Measurements from ENCODE around the gene PREX1.

Gene PREX1

DNA sequence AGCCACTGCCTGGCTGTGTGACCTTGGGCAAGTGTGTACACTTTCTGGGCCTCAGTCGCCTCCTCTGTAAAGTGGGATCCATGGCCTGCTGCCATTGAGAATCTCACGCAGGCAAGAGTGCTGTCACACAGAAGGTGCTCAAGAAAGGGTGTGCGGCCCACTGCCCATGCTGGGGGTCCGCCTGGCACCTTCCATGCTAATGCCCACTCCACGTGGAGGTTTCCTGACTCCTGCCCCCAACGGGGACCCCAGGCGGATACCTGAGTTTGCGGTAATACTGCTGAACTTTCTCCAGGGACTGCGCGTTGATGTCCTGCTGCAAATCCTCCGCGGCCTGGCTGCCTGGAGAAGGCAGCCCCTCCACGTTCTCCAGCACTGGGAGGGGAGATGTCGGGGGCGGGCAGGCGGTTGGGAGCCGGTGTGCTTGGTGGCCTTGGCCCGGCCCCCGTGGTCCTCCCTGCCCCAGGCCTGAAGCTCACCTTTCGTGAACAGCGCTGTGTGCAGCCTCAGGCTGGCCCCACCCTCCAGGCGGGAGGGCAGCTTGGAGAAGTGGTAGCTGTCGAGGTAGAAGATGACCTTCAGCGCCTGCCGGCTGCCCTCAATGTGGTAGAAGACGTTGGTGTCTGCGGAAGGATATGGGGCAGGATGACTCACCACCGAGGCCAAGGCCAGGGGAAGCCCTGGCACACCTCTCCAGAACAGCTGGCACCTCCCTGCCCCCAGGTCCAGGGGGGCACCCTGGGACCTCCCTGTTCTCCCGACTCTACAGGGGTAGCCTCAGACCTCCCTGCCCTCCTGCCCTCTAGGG lies 195.6 kb downstream of the PREX1 start:
- DNase-seq = no peak

DNA sequence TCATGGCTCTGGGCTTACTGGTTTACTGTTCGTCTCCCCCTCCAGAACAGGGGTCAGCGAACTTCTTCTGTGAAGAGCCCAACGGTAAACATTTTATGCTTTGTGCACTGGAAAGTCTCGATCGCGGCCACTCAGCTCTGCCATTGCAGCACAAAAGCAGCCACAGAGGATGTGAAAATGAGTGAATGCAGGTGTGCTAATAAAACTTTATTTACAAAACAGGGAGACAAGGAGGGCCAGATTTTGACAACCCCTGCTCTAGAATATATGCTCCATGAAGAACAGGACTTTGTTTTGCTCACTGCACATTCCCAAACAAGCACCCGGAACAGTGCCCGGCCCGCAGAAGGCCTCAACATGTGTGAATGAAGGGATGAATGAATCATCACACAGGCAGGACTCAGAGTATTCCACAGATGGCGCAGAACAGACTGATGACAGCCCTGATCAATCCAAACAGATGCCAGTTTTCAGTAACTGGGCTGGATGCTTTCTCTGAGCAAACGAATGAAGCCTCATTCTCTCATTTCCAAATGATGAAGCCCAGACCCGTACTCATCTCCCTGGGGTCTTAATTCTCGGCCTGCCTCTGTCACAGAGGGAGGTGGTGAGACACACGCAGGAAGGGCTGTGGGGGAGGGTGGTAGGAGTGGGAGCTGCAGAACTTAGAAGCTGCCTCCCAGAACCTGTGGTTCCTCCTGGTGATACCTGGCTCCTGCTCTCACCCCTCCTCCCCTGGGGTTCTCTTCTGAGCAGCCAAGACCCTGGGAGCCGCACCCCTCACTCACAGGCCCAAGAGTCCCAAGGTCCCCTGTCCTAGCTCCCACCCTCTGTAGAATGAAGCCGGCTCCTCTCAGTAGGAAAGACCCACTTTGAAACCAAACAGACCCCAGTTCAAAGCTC lies 196.4 kb downstream of the PREX1 start:
- DNase-seq = no peak

DNA sequence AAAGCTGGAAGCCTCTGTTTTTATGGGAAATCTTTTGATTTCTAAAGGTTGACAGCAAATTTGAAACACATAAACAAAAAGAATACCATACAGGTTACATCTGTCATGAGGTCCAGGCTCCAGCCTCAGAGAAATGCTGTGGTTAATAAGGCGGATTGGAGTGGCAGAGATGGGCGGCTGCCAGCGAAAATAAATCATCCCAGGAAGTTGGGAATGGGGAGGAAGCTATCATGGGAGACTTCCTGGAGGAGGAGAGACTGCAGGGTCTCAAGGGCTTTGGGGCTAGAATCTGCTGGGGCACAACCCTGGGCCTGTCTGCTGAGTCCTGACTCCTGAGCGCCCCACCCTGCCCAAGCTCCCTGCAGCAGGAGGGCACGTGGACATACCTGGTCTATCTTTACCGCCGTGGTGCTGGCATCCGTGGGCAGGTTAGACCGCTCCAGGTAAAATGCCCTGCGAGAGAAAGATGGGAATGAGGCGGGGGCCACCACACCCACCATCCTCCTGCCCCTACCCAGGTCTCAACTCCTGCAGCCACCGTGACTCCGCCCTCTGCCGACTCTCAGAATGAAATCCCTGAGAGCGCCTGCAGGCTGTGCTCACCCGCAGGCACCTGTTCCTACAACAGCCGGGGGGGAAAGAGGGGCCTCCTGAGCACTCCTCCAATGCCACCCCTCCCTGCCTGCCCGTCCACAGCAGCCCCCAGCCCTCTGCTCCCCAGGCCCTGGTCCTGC lies 197.3 kb downstream of the PREX1 start:
- no peak for DNase-seq

DNA sequence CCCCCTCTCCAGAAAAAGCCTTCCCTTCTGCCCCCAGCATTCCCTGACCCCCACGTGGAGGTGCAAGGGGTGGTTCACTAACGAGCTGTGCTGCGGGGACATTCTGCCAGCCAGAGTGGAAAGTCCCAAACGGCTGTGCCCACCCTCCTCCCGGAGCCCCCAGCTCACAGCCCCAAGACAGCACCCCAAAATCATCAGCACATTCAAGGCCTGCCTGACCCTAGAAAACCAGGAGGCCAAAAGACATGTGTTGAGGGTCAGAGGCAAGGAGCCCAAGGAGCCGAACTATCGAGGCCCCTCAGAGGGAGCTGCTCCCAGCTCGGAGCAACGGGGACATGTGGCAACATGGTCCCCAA lies 197.9 kb downstream of the PREX1 start:
- no peak for DNase-seq

DNA sequence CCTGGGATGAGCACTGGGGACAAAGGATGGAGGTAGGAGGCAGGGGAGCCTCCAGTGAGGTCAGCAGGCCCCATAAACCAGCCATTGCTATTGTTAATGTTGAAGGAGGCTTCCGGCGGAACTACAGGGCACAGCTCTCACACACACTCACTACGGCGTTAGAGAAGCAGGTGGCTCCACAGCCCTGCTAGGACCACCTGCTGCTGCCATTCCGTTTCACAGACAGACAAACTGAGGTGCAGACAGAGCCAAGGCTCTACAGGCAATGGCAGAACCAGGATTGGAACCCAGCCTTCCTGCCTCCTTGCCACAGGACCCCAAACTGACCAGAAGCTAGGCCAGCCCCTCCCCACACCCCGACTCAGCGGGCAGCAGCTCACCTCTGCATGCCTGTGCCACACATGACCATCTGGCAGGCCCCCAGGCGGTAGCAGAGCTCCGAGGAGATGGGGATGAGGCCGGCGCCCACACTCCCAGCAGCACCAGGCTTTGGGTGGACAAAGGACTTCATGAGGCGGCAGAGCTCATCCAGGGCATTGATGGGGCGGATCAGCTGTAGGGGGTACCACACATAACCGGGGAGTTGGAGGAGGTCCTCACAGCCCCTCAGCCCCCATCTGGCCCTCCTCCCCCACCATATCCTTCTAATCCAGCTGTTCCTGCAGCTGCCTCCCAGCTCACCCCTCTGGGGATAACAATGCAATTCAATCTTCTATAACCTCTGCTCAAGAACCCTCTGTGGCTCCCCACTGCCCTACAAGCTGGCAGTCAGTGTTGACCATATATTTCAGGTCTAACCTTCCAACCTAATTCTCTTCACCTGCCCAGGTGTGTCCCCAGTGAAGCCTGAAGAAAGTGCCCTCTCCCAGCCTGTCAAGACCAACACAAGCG lies 198.5 kb downstream of the PREX1 start:
- no peak for DNase-seq

DNA sequence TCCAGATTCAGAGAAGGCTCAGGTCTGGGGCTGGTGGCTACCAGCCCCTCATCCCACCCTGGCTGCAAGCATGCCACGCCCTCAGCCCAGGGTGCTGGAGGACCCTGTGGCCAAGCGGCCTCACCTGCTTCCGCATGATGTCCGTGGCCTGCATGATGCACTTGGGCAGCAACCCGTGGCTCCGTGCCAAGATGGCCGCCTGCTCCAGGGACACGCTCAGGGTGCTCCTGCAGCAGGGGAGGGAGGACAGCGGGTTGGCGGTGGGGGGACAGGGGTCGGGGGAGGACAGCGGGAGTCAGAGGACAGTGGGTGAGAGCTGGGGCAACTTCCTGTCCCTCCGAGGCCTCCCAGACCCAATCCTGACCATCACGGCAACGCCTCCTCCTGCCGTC lies 200.1 kb downstream of the PREX1 start:
- DNase-seq = no peak

DNA sequence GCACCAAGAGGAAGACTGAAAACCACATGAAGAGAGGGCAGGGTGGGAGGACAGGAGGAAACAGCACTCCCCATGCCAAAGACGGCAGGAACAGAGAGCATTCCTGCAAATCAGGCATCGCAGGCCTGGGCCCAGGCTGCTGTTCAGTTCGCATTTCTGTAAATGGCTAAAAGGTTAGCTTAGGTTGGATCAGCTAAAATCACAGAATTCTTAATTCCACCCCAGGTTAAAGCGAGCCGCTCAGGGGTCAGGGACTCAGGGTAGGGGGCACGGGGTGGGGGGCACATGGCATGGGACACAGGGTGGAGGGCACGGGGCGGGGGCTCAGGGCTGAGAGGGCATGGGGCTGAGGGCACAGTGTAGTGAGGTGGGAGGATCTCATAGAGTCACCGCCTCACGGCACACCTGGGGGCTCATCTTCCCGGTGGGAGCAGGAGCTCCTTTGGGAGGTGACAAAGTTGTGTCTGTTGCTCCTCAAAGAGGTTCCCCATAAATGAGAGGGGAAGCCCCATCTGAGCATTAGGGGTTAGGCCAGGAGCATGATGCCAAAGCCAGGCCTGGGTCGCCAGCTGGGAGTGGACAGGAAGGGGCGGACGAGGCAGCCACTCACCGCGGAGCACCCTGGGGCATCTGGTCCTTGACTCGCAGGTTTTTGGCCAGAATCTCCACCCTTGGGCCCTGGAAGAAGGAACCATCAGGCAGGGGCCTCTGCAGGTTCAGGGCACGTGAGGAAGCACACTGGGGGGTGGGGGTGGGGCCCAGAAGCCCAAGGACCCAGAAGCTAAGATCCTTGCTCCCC lies 200.7 kb downstream of the PREX1 start:
- DNase-seq = no peak

DNA sequence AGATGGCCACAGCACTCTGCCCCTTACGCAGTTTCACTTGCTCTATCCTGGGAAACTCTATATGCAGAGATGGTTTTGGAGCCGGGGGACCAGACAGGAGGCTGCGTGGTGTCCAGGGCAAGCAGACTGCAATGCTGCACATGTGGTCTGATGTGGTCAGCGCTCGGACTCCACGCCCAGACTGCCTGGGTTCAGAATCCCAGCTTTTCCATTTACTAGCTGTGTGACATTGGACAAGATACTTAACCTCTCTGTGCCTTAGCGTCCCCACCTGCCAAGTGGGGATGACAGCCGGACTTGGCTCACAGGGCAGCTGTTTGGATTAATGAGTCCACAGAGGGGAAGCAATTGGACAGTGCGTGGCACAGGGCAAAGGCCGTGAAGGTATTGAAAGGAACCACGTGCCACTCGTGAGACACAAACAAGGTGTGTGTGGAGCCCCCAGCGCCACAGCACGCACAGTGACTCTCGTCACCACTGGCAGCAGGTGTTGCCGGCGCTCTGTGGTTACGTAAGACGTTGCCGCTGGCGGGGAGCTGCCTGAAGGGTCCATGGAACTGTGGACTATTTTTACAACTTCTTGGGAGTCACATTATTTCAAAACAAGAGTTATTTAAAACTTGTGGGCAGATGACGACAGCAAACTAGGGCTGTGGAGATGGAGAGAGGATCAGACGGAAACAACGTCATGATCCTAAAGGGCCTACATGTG lies 201.4 kb downstream of the PREX1 start:
- peak; percentile 87 to 94 for DNase-seq

DNA sequence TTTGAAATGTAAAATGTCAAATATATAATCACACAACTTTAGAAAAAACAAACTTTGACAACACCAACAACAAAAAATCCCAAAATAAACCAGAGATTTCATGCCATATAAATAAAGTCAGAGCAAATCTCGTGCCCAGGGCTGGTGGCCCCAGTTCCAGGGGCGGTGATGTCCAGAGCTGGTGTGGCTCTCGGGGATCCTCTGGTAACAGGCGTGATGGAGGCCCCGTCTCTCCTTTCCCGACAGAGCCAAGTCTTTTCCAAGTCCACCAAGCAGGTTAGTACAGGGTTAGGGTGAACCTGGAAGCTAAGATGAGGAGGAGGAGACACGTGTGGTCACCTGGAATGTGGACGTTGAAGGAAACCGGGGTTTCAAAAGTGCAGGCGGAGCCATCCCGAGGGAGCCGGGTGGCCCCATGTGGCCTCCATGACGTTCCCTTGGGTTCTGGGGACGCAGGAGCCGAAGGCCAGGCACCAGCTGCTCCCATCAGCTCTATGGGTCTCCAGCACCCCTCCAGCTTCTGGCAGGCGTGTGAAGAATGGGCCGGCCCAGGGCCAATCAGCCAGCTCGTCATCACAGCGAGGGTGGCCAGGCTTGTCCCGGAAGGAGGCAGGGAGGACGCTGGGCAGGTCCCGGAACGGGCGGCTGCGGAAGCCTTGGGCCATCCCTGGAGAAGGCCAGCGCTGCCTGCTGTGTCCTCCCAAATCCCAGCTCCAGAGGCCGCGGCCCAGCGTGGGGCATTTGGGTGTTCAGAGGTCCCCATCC lies 202.5 kb downstream of the PREX1 start:
- DNase-seq = no peak

DNA sequence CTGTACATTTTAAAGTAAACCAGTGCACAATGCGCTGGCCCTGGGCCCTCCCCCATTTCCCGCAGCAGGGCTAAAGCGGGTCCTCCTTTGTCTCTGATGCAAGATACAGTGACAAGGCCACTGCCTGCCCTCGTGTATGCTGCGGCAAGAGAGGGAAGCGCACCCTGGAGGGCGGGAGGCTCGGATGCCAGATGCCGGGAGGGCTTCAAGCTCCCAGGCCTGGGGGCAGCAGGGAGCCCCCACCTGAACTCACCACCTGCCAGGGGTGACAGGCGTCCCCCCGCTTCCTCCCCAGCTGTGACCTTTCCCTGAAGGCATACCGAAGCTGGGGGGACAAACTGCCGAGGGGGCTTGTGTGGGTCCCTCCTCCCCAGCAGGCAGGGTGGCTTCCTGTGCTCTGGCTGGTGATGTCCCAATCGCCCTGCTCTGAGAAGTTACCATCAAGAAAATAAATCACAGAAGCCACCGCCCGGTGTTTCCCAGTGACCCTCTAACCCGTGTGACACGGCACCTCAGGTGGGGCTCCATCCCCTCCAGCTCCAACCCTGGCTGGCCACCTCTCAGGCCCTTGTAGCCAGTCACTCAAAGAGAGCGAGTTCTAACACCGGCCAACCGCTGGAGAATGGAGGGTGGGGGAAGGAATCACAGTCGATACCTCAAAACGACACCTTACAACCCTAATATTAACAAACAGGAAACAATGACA lies 203.3 kb downstream of the PREX1 start:
- no peak for DNase-seq

DNA sequence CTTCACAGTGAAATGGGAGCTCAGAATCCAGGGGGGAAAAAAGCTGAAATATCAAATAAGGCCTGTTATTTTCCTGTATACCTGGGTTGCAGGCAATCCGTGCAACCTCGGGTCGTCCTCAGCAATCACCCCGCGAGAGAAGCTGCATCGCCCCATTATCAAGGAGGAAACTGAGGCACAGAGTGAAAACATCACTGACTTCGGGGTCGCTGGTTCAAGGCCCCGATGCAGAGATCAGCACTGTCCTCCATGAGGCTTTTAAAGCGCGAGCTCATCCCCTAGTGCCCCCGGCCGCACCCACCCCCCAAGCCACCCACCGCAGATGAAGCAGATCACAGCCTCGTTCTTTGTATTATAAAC lies 203.9 kb downstream of the PREX1 start:
- DNase-seq = no peak

DNA sequence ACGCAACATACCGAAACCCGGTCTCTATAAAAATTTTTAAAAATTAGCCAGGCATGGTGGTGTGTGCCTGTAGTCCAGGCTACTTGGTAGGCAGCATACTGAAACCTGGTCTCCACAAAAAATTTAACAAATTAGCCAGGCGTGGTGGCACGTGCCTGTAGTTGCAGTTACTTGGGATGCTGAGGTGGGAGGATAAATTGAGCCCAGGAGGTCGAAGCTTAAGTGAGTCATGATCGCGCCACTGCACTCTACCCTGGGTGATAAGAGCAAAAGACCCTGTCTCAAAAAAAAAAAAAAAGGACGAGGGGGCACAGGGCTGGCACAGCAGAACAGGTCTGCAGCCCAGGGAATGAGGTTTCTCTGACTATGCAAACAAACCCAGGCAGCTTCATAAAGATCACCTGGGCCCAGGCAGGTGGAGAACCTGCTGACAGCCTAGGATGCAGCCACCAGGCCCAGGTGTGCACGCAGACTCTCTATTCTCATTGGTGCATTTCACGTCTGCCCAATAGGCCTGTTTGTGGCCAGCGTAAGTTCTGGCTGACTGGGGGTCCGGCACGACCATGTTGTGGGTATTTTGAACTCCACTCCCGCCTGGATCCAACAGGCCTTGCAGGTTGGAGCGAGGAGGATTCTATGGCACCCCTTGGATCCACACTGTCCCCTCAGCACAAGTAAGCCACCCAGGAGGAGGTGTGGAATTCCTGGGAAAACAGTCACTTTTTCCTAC lies 204.5 kb downstream of the PREX1 start:
- no peak for DNase-seq

DNA sequence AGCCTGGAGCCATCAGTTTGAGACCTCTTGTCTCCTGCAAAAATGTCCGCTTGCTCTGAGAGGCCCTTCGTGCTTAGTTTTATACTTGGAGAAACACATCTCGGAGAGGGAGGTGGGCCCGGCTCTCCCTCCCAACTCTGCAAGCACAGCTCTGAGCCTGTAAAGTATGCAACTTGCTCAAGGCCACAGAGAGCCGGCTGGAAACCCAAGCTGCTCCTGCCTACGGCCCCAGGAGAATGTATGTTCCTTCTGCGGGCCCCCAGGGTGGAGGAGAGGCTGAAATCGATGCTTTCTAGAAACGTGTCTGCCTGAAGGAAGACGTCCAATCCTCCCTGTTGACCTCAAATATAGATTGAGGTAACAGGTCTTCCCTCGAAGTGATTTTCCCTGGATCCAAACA lies 205.4 kb downstream of the PREX1 start:
- no peak for DNase-seq

DNA sequence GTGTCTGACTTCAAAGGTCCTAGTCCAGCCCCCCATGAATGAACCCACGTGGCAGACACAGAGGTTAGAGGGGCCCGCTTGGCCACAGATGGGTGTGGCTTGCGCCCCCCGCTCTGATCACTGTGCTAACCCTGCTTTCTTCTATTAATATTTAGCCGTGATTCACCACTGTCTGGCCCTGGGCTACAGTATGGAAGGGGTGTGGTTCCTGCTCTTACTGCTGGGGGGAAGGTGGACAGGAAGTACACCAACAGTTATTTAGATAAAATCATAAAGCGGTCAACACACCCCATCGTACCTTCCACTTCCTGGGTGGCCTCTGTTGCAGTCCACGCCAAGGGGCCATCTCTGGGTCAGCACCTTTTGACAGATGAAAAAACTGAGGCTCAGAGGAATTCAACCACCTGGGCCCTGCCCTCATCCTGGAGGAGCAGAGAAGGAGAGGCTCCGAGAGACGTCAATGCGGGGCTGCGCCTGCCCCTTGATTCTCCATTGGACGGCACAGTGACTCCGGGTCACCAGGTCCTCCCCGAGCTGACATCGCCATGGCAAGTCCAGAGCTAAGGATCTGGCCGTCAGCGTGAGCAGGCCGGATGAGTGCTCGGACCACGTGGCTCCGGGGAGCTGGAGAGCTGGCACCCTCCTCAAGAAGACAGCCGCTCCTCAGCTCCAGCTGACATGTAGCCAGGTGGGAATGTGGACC lies 206.3 kb downstream of the PREX1 start:
- peak in 1 of 2 donors; percentile 12 for DNase-seq

DNA sequence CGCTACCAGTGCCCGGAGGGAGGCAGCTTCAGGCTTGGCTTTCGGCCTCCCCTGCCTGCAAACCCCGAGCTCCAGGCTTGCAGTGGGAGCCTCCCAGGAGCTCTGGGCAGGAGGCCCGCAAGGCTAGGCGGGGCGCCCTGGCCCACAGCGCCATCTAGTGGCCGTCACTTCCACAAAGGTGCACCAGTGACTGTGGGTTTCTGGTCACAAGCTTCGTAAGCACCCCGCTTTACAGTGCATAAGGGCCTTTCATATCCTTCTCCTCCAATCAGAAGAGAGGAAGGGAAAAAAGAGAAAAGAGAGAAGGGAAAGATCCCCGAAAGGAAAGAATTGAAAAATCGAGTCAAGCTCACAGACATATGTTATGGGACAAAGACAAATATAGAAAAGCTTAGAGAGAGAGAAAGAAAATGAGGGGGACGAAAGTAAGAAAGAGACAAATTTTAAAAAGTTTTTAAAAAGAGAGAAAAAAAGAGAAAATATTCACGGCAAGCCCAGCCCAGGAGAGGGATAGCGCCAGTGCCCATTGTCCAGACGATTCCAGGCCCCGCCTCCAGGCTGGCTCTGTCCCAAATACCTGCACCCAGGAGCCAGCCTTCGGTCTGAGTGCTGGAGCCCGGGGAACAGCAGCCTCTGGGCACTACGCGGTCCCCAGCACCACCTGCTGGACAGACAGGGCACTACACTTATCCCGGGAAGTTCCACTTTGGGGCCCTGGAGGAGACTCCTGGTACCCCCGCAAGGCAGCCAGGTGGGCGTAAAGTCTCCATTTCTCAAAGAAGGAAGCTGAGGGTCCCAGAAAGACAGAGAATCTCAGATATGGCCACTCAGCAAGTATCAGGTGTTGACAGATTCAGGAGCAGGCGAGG lies 207.1 kb downstream of the PREX1 start:
- peak; percentile 32 to 87 for DNase-seq

DNA sequence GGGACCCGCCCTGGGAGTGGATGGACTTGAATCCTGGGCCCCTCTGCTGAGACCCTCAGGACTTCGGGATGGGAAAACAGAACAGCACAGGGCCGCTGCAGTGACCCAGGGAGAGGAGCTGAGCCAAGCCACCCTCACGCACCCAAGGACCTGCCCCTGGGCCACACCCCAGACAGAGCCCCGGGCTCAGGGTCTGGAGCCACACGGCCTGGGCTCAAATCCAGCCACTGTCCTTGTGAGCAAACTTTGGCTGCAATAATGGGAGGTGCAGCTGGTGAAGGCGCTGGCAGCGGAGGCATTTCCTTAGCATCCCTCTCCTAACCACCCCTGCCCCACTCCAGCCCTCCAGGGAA lies 207.7 kb downstream of the PREX1 start:
- no peak for DNase-seq
